H9 (cell line): ENCODE data around the gene DENND5B. TPM values are rescaled to one million over a fixed set of nuclear protein-coding genes. Genes with fewer than 3 reads are reported as not detected.

Source experiments
- DNase-seq: peaks from one replicate; pipeline ENCODE4 v3.0.0-alpha.2; 2017
- H2AFZ ChIP-seq: one replicate; pipeline ENCODE4 v1.6.1; 2013; ENCODE audit warnings: mild to moderate bottlenecking, low read length, control low read depth, moderate library complexity
- H2AK5ac ChIP-seq: 2 replicates; pipeline ENCODE4 v1.6.1; 2013; ENCODE audit warnings: low read length, control low read depth, mixed read lengths; ENCODE audit not compliant: insufficient read length
- H2BK120ac ChIP-seq: one replicate; pipeline ENCODE4 v1.6.1; 2013; ENCODE audit warnings: low read depth, mild to moderate bottlenecking, low read length, control low read depth, inconsistent platforms; ENCODE audit not compliant: poor library complexity, severe bottlenecking
- H2BK12ac ChIP-seq: 2 replicates; pipeline ENCODE4 v1.6.1; 2013; ENCODE audit warnings: low read length, control low read depth, mixed read lengths, low read depth; ENCODE audit not compliant: insufficient read length
- H2BK15ac ChIP-seq: 2 replicates; pipeline ENCODE4 v1.6.1; 2013; ENCODE audit warnings: low read depth, low read length, control low read depth
- H2BK20ac ChIP-seq: one replicate; pipeline ENCODE4 v1.6.1; 2013; ENCODE audit warnings: low read depth, mild to moderate bottlenecking, low read length, control low read depth, inconsistent platforms; ENCODE audit not compliant: poor library complexity, severe bottlenecking
- H2BK5ac ChIP-seq: 2 replicates; pipeline ENCODE4 v1.6.1; 2013; ENCODE audit warnings: low read length, control low read depth, mixed read lengths; ENCODE audit not compliant: insufficient read length
- H3K14ac ChIP-seq: 2 replicates; pipeline ENCODE4 v1.6.1; 2013; ENCODE audit warnings: low read length, control low read depth; ENCODE audit not compliant: insufficient read depth
- H3K18ac ChIP-seq: 2 replicates; pipeline ENCODE4 v1.6.1; 2013; ENCODE audit warnings: low read depth, mild to moderate bottlenecking, mixed read lengths, low read length, control low read depth; ENCODE audit not compliant: insufficient read length
- H3K23ac ChIP-seq: 2 replicates; pipeline ENCODE4 v1.6.1; 2013; ENCODE audit warnings: low read length, control low read depth, mixed read lengths, low read depth; ENCODE audit not compliant: insufficient read length
- H3K23me2 ChIP-seq: 2 replicates; pipeline ENCODE4 v1.6.1; 2013; ENCODE audit warnings: low read depth, mild to moderate bottlenecking, mixed read lengths, low read length, control low read depth; ENCODE audit not compliant: insufficient read length, poor library complexity, severe bottlenecking
- H3K27ac ChIP-seq: 2 replicates; pipeline ENCODE4 v1.5.1; 2013; ENCODE audit warnings: low read length, control low read depth, mixed read lengths, low read depth; ENCODE audit not compliant: insufficient read length
- H3K27me3 ChIP-seq: 2 replicates; pipeline ENCODE4 v1.6.1; 2013; ENCODE audit warnings: low read length, control low read depth, inconsistent platforms; ENCODE audit not compliant: insufficient read depth
- H3K4ac ChIP-seq: 2 replicates; pipeline ENCODE4 v1.6.1; 2013; ENCODE audit warnings: low read depth, mild to moderate bottlenecking, control low read depth, inconsistent platforms, low read length, moderate library complexity
- H3K4me1 ChIP-seq: 2 replicates; pipeline ENCODE4 v1.6.1; 2013; ENCODE audit warnings: low read length, control low read depth, inconsistent platforms; ENCODE audit not compliant: insufficient read depth
- H3K4me2 ChIP-seq: 2 replicates; pipeline ENCODE4 v1.6.1; 2013; ENCODE audit warnings: low read length, control low read depth, mixed read lengths; ENCODE audit not compliant: insufficient read length, insufficient read depth
- H3K56ac ChIP-seq: 2 replicates; pipeline ENCODE4 v1.6.1; 2013; ENCODE audit warnings: low read depth, mild to moderate bottlenecking, mixed read lengths, low read length, control low read depth; ENCODE audit not compliant: insufficient read length
- H3K79me1 ChIP-seq: 2 replicates; pipeline ENCODE4 v1.6.1; 2013; ENCODE audit warnings: low read depth, mild to moderate bottlenecking, moderate library complexity, low read length, control low read depth, inconsistent platforms; ENCODE audit not compliant: insufficient read depth, poor library complexity, severe bottlenecking
- H3K79me2 ChIP-seq: 2 replicates; pipeline ENCODE4 v1.6.1; 2013; ENCODE audit warnings: low read length, control low read depth, inconsistent platforms; ENCODE audit not compliant: insufficient read depth
- H3K9ac ChIP-seq: 2 replicates; pipeline ENCODE4 v1.6.1; 2013; ENCODE audit warnings: low read length, control low read depth, mixed read lengths; ENCODE audit not compliant: insufficient read length; ENCODE audit errors: extremely low read depth
- H3K9me3 ChIP-seq: one replicate; pipeline ENCODE4 v1.6.1; 2013; ENCODE audit warnings: low read depth, low read length, inconsistent platforms; ENCODE audit not compliant: control insufficient read depth
- H3T11ph ChIP-seq: one replicate; pipeline ENCODE4 v1.6.1; 2013; ENCODE audit warnings: mild to moderate bottlenecking, low read length, control low read depth, inconsistent platforms
- H4K20me1 ChIP-seq: one replicate; pipeline ENCODE4 v1.6.1; 2013; ENCODE audit not compliant: control insufficient read depth, insufficient read length, insufficient read depth
- H4K5ac ChIP-seq: 2 replicates; pipeline ENCODE4 v1.6.1; 2013; ENCODE audit warnings: low read depth, mild to moderate bottlenecking, mixed read lengths, low read length, control low read depth; ENCODE audit not compliant: insufficient read length
- H4K8ac ChIP-seq: replicated peaks from 2 replicates; pipeline ENCODE4 v1.6.1; 2013; ENCODE audit warnings: low read length, control low read depth, mixed read lengths, low read depth; ENCODE audit not compliant: insufficient read length
- H4K91ac ChIP-seq: 2 replicates; pipeline ENCODE4 v1.6.1; 2013; ENCODE audit warnings: low read depth, mild to moderate bottlenecking, moderate library complexity, mixed read lengths, low read length, control low read depth; ENCODE audit not compliant: insufficient read length
- H3K27ac Mint-ChIP-seq, 3 experiments: 2 replicates in 2 of 3; 3 replicates in 1 of 3; pipeline ENCODE4 v1.8.0; 2020 to 2021; ENCODE audit warnings: mixed read lengths in 3 of 3, mild to moderate bottlenecking in 1 of 3, moderate library complexity in 1 of 3
- H3K27me3 Mint-ChIP-seq: 2 replicates; pipeline ENCODE4 v1.8.0; 2021; ENCODE audit warnings: low read depth, mild to moderate bottlenecking, moderate library complexity, mixed read lengths
- H3K36me3 Mint-ChIP-seq, 3 experiments: 2 replicates in 2 of 3; 3 replicates in 1 of 3; pipeline ENCODE4 v1.8.0; 2020 to 2021; ENCODE audit warnings: low read depth in 3 of 3, mixed read lengths in 3 of 3; ENCODE audit not compliant: insufficient read depth in 1 of 3
- H3K4me1 Mint-ChIP-seq, 2 experiments: 2 replicates each; pipeline ENCODE4 v1.8.0; 2020; ENCODE audit warnings: mixed read lengths in 2 of 2
- H3K4me3 Mint-ChIP-seq, 2 experiments: 2 replicates in 1 of 2; 3 replicates in 1 of 2; pipeline ENCODE4 v1.8.0; 2020 to 2021; ENCODE audit warnings: mild to moderate bottlenecking in 2 of 2, mixed read lengths in 2 of 2, moderate library complexity in 1 of 2
- H3K9me3 Mint-ChIP-seq, 2 experiments: 2 replicates in 1 of 2; 3 replicates in 1 of 2; pipeline ENCODE4 v1.8.0; 2020; ENCODE audit warnings: mild to moderate bottlenecking in 2 of 2, mixed read lengths in 2 of 2, moderate library complexity in 1 of 2
- CTCF ChIP-seq: fragments of 200-600 bp; sonication (generic); conservative IDR thresholded peaks from 3 replicates; pipeline ENCODE4 v1.8.0; 2021; ENCODE audit warnings: antibody characterized with exemption, mild to moderate bottlenecking
- WGBS: extraction: QIAGEN DNeasy Blood & Tissue Kit; methylation state at CpG from one replicate; pipeline ENCODE4 v1.1.7; 2013; ENCODE audit warnings: missing lambda C conversion rate, low lambda C conversion rate, mixed read lengths; ENCODE audit not compliant: insufficient read length; ENCODE audit errors: extremely low coverage; 5-methylcytosine and 5-hydroxymethylcytosine counted together
- total RNA-seq: library from RNA; stranded (reverse); gene quantifications from 2 replicates; pipeline ENCODE4 v1.2.1, GENCODE V29; 2021

DENND5B gene
- total RNA-seq, 1 experiment from 2014 or later: 13.4 TPM

GRCh38 chr12:31586728-31587127 is 4.2 kb downstream of the DENND5B start:
- Histone ChIP-seq H4K8ac (no peak overlapping the region), H3K27ac (no peak overlapping the region), H3K4me2 (no peak overlapping the region), H3K23me2 (peaks cover 10% of the 10 kb centered on the region), H2BK5ac (no peak overlapping the region), H3K56ac (no peak overlapping the region), H3K14ac (no peak overlapping the region), H3K27me3 (no peaks in the 10 kb centered on the region), H2AFZ (no peak overlapping the region), H3K9me3 (no peaks in the 10 kb centered on the region), H3K79me1 (peaks cover 3% of the 10 kb centered on the region), H2BK15ac (no peak overlapping the region), H4K91ac (no peak overlapping the region), H3K18ac (no peak overlapping the region), H4K5ac (no peak overlapping the region), H3K4me1 (no peaks in the 10 kb centered on the region), H3K9ac (no peak overlapping the region), H4K20me1 (no peaks in the 10 kb centered on the region), H2BK20ac (no peak overlapping the region), H3T11ph (no peak overlapping the region), H2BK12ac (no peak overlapping the region), H3K79me2 (0 out of 2 replicates have a peak, but pooled peaks cover 2% of the 10 kb centered on the region), H3K4ac (no peak overlapping the region), H3K23ac (no peak overlapping the region), H2BK120ac (no peak overlapping the region), H2AK5ac (no peak overlapping the region)
- Mint-ChIP-seq H3K4me1 (peaks cover 26 to 37% of the 10 kb centered on the region in 2 experiments), H3K9me3 (no peaks in the 10 kb centered on the region), H3K27me3 (peaks cover 11% of the 10 kb centered on the region), H3K36me3 (peaks cover 0 to 6% (median 5%) of the 10 kb centered on the region in 3 experiments; a peak in 2 of 7 replicates), H3K27ac (no peak overlapping the region), H3K4me3 (no peak overlapping the region)
- no peak for TF ChIP-seq CTCF
- no peak for DNase-seq
- no CpG with 5 or more reads among the region's 4 CpGs for WGBS
